Body of pancreas (tissue), 4 donors: ENCODE results near the gene HIF1A. TPM values are rescaled to one million over a fixed set of nuclear protein-coding genes. Genes with fewer than 3 reads are reported as not detected.

Experiments
- ATAC-seq: fragments of 150-250 bp; one replicate; pipeline ENCODE4 v1.9.1; 2016
- DNase-seq, 4 donors: peaks; one replicate each; pipeline ENCODE4 v3.0.0-alpha.2; 2019
- H3K27ac ChIP-seq, 4 donors: fragments of 200-600 bp; sonication (generic); 1 replicate in 3 of 4; 2 replicates in 1 of 4; pipeline versions ENCODE4 v1.5.1 to v1.6.1; 2016 to 2019; ENCODE audit warnings: mild to moderate bottlenecking in 1 of 4, mixed read lengths in 1 of 4, moderate library complexity in 1 of 4
- H3K27me3 ChIP-seq, 2 donors: fragments of 200-600 bp; sonication (generic); one replicate each; pipeline ENCODE4 v1.6.0; 2016; ENCODE audit warnings: mild to moderate bottlenecking in 1 of 2
- H3K36me3 ChIP-seq, 2 donors: fragments of 200-600 bp; sonication (generic); replicated peaks in 1 of 2; 2 replicates each; pipeline ENCODE4 v1.5.1; 2016; ENCODE audit warnings: low read depth in 2 of 2; ENCODE audit not compliant: insufficient read depth in 1 of 2
- H3K4me1 ChIP-seq: fragments of 200-600 bp; sonication (generic); one replicate; pipeline ENCODE4 v1.6.0; 2016
- H3K4me3 ChIP-seq, 2 donors: fragments of 200-600 bp; sonication (generic); 1 replicate in 1 of 2; 2 replicates in 1 of 2; pipeline ENCODE4 v1.5.1; 2016 to 2019
- H3K9me3 ChIP-seq, 3 donors: fragments of 200-600 bp; sonication (generic); 1 replicate in 2 of 3; 2 replicates in 1 of 3; pipeline ENCODE4 v1.5.1; 2016
- POLR2A ChIP-seq, 3 donors: fragments of 450-650 bp; IDR thresholded peaks; one replicate each; pipeline ENCODE4 v1.6.1; 2016; ENCODE audit warnings: antibody characterized with exemption in 3 of 3, mild to moderate bottlenecking in 2 of 3
- WGBS, 2 donors: methylation state at CpG; one replicate each; pipeline ENCODE4 v1.1.5; 2017; 5-methylcytosine and 5-hydroxymethylcytosine counted together
- intact Hi-C: fragments of 100-400 bp; cut with DNase I; formaldehyde crosslinking; loops from one replicate; pipeline ENCODE4 v1.15.1; 2023
- total RNA-seq, 2 donors: library from RNA; depleted of rRNA; stranded (reverse); fragments of >200 nt; gene quantifications; one replicate each; pipeline ENCODE4 v1.1.0, GENCODE V29; 2016
- TF ChIP-seq, protein P1 (sequence below), 7 experiments: fragments of 450-650 bp in 4 of 7; fragments of 200-600 bp in 3 of 7; sonication (generic) in 3 of 7; IDR thresholded peaks; one replicate each; pipeline ENCODE4 v1.5.1; 2016 to 2019; ENCODE audit warnings: antibody characterized with exemption in 7 of 7

HIF1A gene
- total RNA-seq, 2 donors from 2014 or later: 36.8 to 66.9 TPM

GRCh38 chr14:61750708-61751474 lies 55.6 kb downstream of the HIF1A start:
- DNase-seq: peak; percentile 83 to 91 (median 88)
- H3K9me3 ChIP-seq: no peaks in the 10 kb centered on the region
- peaks cover 0 to 4% of the 10 kb centered on the region in 2 donors for H3K36me3 ChIP-seq
- H3K4me1 ChIP-seq: peaks cover 10% of the 10 kb centered on the region
- ATAC-seq: peak; percentile 99
- intact Hi-C loops: loop anchor here (10.0 kb wide), 1 partner anchor 46 kb away; no protein-coding TSS in a partner anchor
- 1 to 2% methylated on average over 35 to 51 of the region's 54 CpGs for WGBS, 2 donors
- peak overlapping the region; percentile 34 to 46 for H3K4me3 ChIP-seq
- TF ChIP-seq, protein P1, sequence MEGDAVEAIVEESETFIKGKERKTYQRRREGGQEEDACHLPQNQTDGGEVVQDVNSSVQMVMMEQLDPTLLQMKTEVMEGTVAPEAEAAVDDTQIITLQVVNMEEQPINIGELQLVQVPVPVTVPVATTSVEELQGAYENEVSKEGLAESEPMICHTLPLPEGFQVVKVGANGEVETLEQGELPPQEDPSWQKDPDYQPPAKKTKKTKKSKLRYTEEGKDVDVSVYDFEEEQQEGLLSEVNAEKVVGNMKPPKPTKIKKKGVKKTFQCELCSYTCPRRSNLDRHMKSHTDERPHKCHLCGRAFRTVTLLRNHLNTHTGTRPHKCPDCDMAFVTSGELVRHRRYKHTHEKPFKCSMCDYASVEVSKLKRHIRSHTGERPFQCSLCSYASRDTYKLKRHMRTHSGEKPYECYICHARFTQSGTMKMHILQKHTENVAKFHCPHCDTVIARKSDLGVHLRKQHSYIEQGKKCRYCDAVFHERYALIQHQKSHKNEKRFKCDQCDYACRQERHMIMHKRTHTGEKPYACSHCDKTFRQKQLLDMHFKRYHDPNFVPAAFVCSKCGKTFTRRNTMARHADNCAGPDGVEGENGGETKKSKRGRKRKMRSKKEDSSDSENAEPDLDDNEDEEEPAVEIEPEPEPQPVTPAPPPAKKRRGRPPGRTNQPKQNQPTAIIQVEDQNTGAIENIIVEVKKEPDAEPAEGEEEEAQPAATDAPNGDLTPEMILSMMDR (IDR thresholded peaks at IDR 0.05): no peak
- TF ChIP-seq POLR2A (IDR thresholded peaks at IDR 0.05): peak; percentile 39 to 70 (median 70)
- no peaks in the 10 kb centered on the region for H3K27me3 ChIP-seq
- peak overlapping the region in 3 of 4 donors; percentile 68 to 85 (median 75) for H3K27ac ChIP-seq

DNA sequence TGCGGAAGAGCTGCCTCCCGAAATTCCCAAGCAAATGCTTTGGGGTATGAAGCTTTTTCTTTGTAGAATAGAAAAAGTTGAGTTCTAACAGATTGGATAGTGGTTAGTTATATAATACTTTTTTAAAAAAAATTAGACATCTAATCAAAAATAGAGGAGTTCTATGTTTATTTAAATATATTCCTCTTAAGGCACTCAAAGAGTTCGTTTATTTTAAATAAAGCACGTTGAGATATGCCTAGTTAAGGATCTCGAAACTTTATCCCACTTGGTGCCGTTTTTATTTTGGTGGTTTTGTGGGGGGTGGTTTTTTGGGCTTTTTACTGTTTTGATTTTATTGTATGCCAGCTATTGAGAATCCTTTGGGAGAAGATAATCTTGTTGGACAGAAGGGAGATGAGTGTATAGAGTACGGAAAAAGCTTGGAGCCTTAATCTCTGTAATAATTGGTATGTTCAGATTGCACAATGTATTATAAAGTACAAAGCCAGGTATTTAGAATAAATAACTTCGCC lies 56.2 kb downstream of the HIF1A start:
- Histone ChIP-seq H3K27ac (peak overlapping the region in 3 of 4 donors; percentile 68 to 85 (median 75)), H3K36me3 (peaks cover 0 to 2% of the 10 kb centered on the region in 2 donors), H3K4me1 (peaks cover 10% of the 10 kb centered on the region), H3K27me3 (no peaks in the 10 kb centered on the region), H3K4me3 (peak overlapping the region; percentile 34 to 46), H3K9me3 (no peaks in the 10 kb centered on the region)
- intact Hi-C loops: loop anchor here (10.0 kb wide), 1 partner anchor 47 kb away; no protein-coding TSS in a partner anchor
- WGBS, 2 donors: 25 to 32% methylated on average over 8 of the region's 8 CpGs
- no peak for DNase-seq
- ATAC-seq: no peak
- TF ChIP-seq POLR2A (IDR thresholded peaks at IDR 0.05): no peak
- TF ChIP-seq, protein P1 (IDR thresholded peaks at IDR 0.05): no peak

GRCh38 chr14:61752626-61753025 lies 57.3 kb downstream of the HIF1A start:
- Histone ChIP-seq H3K36me3 (no peaks in the 10 kb centered on the region), H3K4me1 (peaks cover 10% of the 10 kb centered on the region), H3K9me3 (no peaks in the 10 kb centered on the region), H3K4me3 (no peak overlapping the region), H3K27ac (peak overlapping the region in 1 of 4 donors; percentile 85), H3K27me3 (no peaks in the 10 kb centered on the region)
- DNase-seq (no peak), ATAC-seq (no peak)
- WGBS, 2 donors: 56% methylated on average over 4 of the region's 4 CpGs
- TF ChIP-seq, protein P1 (IDR thresholded peaks at IDR 0.05): no peak
- no peak for TF ChIP-seq POLR2A (IDR thresholded peaks at IDR 0.05)
- intact Hi-C loops: loop anchor here (10.0 kb wide), 1 partner anchor 48 kb away; no protein-coding TSS in a partner anchor

DNA sequence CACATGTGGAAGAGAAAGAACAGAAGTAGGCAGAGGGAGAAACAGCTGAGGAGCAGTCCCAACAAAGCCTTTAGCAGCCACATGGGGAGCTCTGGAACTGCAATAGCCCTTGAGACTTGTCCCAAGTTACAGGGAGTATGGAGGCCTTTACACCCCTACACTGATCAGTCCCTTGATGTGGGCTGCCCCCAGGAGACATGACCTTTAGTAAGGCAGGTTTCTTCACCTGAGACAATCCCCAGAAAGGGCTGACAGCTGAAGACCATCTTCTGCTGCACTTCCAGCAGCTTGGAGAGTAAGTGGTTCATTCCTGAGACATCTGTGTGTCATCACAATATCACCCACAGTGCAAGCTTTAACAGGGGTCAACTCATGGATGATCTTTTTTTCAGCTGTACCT lies 58.3 kb downstream of the HIF1A start:
- Histone ChIP-seq H3K4me3 (no peak overlapping the region), H3K9me3 (no peaks in the 10 kb centered on the region), H3K27me3 (no peaks in the 10 kb centered on the region), H3K36me3 (no peaks in the 10 kb centered on the region), H3K4me1 (peaks cover 10% of the 10 kb centered on the region), H3K27ac (no peak overlapping the region)
- DNase-seq (no peak), ATAC-seq (no peak)
- intact Hi-C loops: loop anchor here (10.0 kb wide), 1 partner anchor 49 kb away; no protein-coding TSS in a partner anchor
- TF ChIP-seq, protein P1 (IDR thresholded peaks at IDR 0.05): no peak
- TF ChIP-seq POLR2A (IDR thresholded peaks at IDR 0.05): no peak
